ENCODE results near the gene GPC3.

Gene GPC3

DNA sequence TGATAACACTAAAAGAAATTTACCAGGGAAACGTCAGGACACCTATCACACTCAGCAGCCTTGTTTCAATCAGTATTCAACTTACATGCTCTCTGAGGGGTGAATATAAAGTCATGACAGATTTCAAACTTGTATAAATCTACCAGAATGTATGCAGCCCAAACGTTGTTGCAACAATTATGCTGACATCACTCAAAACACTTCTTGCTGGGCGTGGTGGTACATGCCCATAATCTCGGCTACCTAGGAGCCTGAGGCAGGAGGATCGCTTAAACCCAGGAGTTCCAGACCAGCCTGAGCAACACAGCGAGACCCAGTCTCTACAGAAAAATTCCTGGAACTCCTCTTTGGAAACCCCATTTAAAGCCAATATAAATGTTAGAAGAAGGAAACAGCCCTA lies 303.5 kb downstream of the GPC3 start:
- DNase-seq (ENCODE audit: low read depth, low spot score): no peak

DNA sequence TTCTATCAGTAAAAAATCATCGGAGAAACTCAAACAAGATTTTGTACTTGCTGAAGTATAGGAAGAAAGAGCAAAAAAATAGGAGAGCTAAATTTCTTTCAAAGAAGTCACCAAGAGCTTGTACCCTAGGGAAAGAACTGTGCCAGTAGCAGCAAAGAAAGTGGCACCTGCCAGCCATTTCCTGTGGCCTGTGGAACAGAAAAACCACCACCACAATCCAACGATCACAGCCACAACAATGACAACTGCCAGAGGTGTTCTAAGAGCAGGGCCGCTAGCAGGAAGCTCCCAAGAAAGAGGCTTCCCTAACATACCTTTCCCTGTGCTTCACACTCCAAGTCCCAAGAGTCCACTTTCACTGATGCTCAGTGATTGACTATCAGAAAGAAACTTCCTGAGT lies 304.0 kb downstream of the GPC3 start:
- no peak for DNase-seq (ENCODE audit: low read depth, low spot score)

DNA sequence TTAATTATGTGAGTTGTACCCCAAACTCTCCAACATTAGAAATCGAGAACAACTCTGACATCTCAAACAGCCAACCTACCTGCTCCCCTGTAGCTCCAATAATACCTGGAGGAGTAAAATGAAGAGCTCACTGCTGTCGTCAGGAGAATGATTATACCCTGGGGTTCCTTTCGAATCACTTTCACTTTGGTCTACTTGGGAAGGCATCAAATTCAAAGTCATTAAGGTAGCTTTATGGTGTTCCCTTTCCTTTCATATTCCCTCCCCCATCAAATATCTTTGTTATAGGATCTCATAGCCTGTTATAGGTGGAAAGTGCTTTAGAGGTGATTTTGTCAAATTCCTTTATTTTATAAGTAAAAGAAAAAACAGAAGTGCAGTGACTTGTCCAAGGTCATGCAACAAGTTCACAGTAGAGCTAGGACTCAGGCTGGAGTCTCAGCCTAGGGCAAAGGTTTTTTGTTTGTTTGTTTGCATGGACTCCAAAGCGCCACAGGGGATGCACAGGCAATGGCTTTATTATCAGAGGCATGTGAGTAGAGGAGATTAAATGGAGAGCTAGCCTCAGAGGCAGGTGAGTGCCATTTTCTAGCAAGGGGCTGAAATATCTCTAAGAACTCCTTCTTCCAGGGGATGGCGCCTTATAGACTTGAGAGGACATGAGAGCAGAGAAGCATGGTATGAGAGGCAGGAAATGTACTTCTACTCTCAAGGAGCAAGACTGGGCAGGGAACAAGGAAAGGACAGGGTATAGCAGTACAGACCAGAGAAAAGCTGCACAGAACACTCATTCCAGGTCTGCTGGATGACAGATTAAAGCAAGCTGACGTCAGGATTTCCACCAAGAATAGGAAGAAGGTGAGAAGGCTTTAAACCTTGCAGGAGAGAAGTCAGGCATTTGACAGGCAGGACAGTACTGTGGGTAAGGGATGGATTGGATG lies 308.0 kb downstream of the GPC3 start:
- no peak for DNase-seq (ENCODE audit: low read depth, low spot score)

DNA sequence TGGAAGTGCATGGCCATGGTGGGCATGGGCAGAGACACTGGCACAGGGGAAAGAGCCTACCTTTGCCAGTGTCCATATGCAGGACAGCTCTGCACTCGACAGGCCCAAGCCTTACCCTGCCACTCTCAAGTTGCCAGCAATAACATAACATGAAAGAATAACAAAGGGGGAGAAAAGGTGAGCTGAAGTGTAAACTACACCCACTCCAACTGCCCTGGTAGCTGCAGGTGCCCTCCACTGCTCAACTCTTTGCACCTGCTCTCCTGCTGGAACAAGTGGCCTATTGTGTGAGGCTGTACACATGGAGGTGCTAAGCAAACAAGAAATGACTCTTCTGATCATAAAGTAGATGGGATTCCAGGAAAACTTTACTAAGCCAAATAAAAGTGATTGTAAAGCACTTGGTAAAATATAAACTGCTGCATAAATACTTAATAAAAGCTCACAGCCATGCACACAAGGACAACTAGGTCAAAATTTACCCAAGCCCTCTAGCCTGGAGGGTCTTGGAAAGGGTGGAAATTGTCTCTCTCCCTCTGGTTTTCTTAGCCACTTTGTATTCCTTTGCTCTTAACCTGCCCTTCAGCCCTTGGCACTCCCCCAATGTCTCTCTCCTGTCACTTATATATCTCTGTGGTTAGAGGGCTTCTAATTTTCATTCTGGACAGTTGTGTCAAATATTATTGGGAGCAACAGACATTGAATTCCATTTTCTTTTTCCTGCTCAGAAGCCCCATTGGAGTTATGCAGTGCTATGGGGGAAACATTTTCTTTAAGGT lies 308.9 kb downstream of the GPC3 start:
- DNase-seq (ENCODE audit: low read depth, low spot score): no peak

DNA sequence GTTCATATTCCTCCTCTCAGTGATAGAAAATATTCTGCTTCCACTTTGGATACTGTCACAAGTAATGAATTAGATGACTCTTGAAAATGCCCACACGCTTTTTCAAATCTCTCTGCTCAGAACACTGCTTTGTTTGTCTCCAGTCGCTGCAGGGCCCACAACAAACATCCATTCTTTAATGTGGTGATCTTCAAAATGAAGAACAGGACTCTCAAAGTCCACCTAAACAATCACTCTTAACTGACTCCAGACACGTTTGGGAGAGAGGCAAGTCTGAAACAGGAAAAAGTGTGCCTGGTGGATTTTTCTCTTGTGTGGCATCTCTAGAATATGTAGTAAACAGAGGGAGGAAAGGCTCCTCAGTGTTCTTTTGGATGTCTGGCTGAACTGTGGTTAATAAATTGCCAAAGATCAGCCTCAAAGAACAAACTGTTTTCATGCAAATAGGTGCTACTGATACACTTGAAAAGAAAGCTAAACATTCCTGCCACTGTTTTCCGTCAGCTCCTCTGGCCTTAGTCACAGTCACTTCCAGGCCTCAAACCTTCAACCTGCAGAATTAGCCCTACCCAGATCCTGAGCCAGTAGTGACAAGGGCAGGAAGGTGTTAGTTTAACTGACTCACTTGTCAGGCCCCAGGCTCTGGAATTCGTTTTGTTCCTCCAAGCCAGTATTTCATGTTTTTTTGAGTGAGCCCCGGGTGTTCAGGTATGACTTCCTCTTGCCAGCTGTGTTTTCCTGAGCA lies 310.5 kb downstream of the GPC3 start:
- no peak for DNase-seq (ENCODE audit: low read depth, low spot score)

DNA sequence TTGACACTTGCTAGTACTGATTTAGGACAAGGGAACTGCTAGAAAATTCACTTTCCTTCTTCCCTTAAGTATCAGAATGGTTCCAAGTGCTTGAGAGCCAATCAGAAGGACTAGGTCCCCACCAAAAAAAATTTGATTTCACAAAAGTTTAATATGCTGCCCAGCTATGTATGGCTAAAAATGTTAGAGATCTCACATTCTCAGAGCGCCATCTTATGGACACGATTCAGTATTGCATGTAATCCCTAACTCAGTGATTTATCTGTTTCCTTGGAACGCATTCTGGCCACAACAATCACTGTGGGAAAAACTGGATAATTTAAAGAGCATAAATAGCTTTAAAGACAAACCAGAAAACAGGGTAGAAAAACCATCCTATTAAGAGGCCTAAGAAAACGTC lies 315.0 kb downstream of the GPC3 start:
- no peak for DNase-seq (ENCODE audit: low read depth, low spot score)

DNA sequence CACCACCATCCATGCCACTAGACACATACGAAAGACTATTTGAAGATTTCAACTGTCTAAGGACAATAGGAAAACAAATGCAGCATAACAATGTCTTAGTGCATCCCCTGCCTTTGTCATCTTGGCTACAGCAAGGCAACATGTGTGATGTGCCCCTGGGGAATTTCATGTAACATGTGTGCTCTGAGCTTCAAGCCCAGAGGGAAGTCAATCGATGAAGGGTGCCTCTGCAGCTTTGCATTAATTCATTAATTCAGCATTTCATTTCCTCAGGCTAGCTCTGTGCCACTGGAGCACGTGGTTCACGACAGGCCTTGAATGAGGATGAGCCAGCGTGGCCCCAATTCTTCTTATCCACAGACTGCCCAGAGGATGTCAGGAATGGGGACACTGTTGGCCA lies 316.2 kb downstream of the GPC3 start:
- no peak for DNase-seq (ENCODE audit: low read depth, low spot score)

DNA sequence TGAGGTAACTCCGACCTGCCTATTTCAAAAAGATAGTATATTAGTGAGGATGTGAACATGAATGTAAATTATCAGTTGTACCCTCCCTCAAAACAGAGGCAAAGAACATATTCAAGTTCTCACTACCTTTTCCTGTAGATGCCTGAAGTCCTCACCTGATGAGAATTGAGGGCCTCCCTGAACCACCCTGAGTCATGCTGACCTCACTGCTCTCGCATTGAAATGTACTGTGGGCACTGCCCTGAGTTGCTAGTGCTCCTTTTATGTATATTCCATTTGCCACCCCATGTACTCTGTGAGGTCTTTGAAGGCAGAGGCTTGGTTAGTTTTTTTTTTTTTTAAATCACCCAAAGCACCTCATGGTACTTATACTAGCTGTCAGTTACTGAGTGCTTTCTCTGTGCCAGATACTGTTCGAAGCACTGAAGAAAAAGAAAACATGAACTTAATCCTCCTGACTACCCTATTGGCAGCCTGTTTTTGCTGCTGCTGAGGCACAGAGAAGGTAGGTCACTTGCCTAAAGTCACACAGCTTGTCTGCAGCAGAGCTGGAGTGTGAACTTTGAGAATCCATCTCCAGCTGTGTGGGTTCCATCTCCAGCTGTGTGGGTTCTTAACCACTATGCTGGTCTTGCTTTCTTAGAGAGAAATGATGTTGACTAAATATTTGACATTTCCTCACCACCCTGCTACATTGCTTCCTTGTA lies 317.0 kb downstream of the GPC3 start:
- DNase-seq (ENCODE audit: low read depth, low spot score): no peak

DNA sequence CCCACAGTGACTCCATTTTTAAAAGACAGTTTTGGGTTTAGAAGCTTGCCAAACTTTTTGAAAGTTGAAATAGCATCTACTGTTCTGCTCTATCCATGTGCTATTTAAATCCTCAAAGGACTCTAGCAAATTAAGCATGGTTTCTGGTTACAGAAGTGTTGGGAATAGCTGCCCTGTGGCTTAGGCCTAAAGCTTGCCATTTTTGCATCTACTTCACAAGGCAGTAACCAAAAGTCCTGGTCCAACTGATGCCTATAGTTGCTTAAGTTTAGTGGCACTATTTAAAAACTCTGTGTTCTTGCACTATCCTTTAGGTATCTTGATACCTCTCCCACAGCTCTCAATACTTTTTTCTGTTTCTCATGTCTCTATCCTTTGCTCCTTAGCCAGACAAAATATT lies 319.1 kb downstream of the GPC3 start:
- no peak for DNase-seq (ENCODE audit: low read depth, low spot score)

DNA sequence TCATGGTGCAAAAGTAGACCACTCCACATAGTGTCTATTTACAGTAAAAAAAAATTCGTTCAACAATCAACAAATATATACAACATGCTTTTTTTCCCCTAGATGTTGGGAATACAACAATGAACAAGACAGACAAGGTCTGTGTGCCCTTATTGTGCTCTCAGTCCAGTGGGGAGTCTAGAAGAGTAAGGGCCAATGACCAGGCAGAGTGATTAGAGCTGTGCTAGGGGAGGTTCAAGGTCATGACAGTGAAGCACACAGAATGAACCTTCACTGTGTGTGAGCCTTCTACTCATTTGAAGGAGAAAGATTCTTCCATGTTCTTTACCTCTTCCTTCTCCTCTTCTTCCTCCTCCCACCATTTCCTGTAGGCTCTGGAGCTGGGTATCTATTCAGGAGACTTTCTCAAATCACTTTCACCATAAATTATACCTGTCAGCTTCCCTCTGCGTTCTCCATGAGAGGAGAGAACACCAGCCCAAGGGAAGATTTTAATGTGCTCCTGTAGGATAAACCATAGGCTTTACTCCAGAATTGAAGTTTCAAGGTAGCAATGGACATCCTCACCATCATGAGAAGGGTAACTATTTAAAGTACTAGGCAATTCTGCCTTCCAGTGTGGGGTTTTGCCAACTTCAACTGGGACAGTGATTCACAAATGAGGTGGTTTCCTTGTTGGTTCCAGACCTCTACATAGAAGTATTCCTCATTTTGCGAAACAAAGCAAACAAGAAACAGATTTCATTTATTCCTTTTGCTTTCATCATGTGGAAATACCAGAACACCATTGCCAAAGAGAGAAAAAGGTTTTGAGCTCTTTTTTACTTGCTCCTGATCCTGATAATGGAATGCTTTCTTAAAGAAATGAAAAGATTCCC lies 323.2 kb downstream of the GPC3 start:
- no peak for DNase-seq (ENCODE audit: low read depth, low spot score)

DNA sequence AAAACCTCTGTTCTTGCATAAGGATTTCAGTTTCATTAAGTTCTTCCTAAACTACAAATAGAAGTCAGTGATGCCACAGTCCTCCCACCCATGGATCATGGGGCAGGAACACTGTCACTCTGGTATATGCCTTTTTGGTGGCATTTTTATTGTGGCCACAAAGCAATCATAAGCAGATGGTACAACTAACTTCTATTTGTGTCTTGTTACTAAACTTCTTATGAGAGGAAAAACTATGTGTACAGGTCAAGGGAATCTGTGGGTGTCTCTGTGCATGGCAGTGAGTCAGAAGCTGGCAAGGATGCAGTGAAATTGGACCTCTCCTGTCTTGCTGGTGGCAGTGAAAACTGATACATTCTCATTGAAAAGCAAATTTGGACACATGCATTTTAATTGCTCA lies 325.1 kb downstream of the GPC3 start:
- DNase-seq (ENCODE audit: low read depth, low spot score): no peak

DNA sequence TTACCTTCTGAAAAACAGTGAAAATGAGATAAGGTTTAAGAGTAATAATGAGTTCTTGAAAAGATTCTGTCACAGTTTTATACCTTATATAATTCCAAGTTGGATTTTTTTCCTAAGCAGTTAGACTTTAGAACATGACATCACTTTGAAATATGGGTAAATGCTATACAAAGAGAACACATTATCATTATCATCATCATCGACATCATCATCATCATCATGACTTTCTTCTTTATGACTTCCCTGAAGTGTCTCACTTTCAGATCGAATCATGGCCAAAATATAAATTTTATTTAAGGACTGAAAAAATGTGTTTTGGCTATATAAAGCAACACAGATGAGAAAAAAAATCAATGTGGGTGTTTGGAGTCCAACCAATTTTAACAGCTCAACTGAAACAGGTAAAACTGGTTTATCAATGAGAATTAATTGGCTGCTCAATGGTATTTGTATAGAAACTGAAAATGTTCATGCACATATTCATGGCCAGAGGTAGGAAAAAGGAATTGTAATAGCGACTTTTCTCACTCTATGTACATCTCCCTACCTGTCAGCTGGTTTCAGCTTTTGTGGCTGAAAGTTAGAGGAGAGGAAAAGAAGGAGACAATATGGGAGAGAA lies 327.0 kb downstream of the GPC3 start:
- DNase-seq (ENCODE audit: low read depth, low spot score): no peak

DNA sequence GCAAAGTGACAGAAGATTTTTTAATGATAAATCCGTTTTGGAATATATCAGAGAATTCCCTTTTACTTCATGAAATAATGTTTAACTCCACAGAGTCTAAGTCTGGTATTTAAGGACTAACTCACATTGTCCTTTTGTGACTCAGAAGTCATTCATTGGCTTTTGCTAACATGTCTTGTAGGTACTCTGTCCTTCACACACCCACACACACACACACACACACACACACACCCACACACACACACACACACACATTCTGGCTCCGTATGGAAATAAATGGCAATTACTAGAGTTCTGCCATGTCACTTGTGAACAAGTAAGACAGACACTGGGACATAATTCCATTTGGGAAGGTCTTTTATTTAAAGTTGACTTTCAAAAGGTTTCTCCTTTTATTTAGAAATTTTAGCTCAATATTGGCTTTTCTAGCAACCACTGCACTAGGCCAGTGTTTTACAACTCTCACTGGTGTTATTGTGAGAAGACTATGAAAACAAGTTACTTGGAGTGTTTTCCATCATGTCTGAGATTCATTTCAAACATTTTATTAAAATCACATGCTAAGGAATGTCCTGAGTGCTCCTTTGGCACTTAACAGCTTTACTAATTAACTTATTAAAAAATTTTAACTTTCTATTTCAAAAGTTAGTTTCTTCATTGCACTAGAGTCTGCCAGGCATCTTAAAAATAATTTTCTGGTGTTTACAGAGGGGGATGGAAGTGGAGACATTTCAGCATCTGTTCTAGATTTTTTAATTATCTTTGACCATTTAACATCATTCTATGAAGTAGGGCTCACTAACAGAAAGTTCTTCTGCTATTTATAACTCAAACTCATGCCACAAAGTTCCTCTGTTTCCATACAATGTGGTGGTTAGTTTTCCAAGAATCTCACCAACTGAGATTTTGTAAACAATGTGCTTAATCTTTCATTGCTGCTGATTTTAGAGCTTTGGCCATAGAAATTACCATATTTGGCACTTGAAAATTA lies 329.8 kb downstream of the GPC3 start:
- DNase-seq (ENCODE audit: low read depth, low spot score): no peak

DNA sequence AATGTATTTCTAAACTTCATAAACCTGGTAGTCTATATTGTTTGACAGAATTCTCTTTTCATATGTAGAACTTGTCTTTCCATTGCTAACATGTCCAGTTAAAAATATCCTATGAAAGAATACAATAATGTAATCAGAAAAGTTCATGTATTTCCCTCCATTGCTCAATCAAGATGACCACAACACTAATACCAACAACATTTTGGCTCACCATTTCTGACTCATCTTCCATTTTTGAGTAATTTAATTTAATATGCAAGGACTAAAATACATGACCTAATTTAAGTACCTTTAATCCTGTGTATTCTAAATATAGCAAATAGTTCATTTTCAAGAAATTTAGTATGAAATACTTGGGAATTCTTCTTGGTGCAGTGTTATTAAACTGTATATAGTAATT lies 330.6 kb downstream of the GPC3 start:
- no peak for DNase-seq (ENCODE audit: low read depth, low spot score)

DNA sequence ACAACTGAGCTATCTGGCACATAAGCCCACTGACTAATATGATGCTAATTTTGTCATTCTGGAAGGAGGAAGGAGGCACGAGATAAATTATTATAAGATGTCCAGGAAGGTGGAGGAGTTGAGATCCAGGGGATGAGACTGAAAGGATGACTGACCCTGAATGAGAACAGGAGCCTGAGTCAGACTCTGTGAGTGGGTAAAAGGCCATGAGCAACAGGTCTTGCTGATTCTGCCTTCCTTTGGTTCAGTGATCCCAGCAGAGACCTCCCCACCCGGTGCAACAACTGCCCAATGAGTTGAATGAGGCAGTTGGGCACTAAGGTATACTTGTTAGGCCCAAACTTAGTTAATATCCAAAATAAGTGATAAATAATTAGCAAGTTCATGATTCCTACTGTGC lies 332.0 kb downstream of the GPC3 start:
- no peak for DNase-seq (ENCODE audit: low read depth, low spot score)

DNA sequence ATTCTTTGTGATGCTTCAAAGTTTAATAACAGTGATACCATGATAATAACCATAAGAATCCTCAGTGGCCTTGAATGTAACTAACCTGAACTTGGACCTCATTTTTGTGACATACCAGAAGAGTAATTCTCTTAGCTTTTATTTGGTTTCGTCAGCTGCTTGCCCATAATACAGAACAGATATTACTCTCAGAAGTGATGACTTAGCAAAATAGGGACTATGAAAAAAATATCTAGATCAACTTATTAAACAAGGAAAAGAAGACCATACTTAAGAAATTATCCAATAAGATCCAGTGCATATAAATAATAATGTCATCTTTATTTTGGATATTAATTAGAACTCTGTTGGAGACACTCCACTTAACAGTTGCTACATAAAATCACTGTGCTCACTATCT lies 333.2 kb downstream of the GPC3 start:
- no peak for DNase-seq (ENCODE audit: low read depth, low spot score)

DNA sequence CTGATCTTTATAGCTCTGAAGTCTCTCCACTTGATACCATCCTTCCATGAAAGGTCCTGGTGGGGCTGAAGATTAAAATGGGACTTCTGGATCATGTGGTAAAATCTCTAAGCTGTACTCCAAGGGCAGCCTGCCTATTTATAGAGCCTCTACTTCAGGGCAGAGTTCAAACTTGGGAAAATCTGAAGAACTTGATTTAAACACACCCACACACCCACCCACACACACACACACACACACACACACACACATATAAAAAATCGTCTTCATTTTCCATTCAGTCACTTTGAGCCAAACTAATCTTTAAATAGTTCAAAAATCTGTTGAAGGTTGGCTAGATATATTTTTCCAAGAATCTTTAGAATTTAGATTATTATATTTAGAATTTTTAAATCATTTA lies 335.2 kb downstream of the GPC3 start:
- DNase-seq (ENCODE audit: low read depth, low spot score): no peak

DNA sequence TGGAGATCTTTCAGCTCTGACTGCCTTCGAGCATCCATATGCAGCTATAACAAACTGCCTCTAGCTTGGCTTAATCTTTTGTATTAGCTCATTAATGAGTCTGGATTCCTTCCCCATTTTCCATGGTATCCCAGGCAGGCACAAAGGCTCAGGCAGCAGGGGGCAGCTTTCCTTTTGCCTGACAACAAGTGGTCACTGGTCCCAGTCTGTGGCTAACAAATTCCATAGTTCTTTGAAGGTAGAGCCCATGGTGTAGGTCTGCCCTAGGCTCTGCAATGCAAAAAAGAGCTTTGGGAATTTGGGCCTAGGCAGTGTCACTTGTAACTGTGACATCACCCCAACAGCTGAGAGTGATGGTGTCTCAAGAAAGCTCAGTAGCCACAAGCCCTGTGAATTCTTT lies 335.7 kb downstream of the GPC3 start:
- DNase-seq (ENCODE audit: low read depth, low spot score): no peak

DNA sequence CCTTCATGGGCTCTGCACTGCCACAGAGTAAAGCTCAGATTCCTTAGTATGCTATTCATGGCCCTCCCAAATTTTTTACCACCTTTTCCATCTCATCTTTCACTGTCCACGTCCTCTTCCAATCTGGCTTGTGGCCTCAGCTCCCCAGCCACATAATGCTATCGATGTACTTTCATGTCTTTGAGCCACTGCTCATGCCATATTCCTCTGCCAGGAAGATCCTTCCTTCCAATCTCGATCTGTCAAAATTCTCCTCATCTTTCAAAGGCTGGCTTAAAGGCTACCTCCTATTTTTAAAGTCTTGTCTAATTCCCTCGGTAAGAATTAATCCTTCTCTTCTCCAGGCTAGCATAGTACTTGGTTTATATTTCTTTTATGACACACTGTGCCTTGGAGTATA lies 336.8 kb downstream of the GPC3 start:
- no peak for DNase-seq (ENCODE audit: low read depth, low spot score)
